Measurements from ENCODE around the gene RNU5B-1.

RNU5B-1 gene

GRCh38 chr15:65306551-65306950, 2.1 kb downstream of the RNU5B-1 start:
- TF ChIP-seq CTCF (IDR thresholded peaks at IDR 0.05) = no peak

GRCh38 chr15:65307978-65308377, 3.5 kb downstream of the RNU5B-1 start:
- TF ChIP-seq CTCF (IDR thresholded peaks at IDR 0.05) = no peak

- TF ChIP-seq CTCF (IDR thresholded peaks at IDR 0.05) = no peak
Observed at GRCh38 chr15:65309882-65310418, 5.5 kb downstream of the RNU5B-1 start.

GRCh38 chr15:65310431-65311137, 6.1 kb downstream of the RNU5B-1 start:
- no peak for TF ChIP-seq CTCF (IDR thresholded peaks at IDR 0.05)

GRCh38 chr15:65311760-65312159, 7.3 kb downstream of the RNU5B-1 start:
- no peak for TF ChIP-seq CTCF (IDR thresholded peaks at IDR 0.05)

- no peak for TF ChIP-seq CTCF (IDR thresholded peaks at IDR 0.05)
Observed at GRCh38 chr15:65312400-65312916, 8.0 kb downstream of the RNU5B-1 start.

- TF ChIP-seq CTCF (IDR thresholded peaks at IDR 0.05) = peak; percentile 87
Observed at GRCh38 chr15:65318870-65319356, 14.4 kb downstream of the RNU5B-1 start.
